Measurements from ENCODE around the gene SRCAP.

The SRCAP gene

GRCh38 chr16:30779596-30779995, 80.6 kb downstream of the SRCAP start:
- TF ChIP-seq CTCF (conservative IDR thresholded peaks at IDR 0.05; ENCODE audit: low read length) (no peak), EZH2phosphoT487 (IDR thresholded peaks at IDR 0.05; ENCODE audit: borderline replicate concordance) (no peak)

GRCh38 chr16:30780021-30780420, 81.0 kb downstream of the SRCAP start:
- Histone ChIP-seq H3K4me3 (ENCODE audit: low read length, poor library complexity, severe bottlenecking) (no peak overlapping the region), H3F3A (ENCODE audit: low read depth) (no peaks in the 10 kb centered on the region), H3K27me3 (ENCODE audit: insufficient read depth, low read length, poor library complexity, severe bottlenecking) (no peaks in the 10 kb centered on the region), H3K36me3 (ENCODE audit: insufficient read depth, low read length) (peaks cover 16% of the 10 kb centered on the region; the same call in 1 of the 2 replicates), H4K20me1 (ENCODE audit: insufficient read depth, low read length, poor library complexity, severe bottlenecking) (no peaks in the 10 kb centered on the region), H3K9me2 (replicated peaks; ENCODE audit: low read depth, low read length) (no peaks in the 10 kb centered on the region), H3K4me2 (ENCODE audit: low read depth, low read length, poor library complexity, severe bottlenecking) (no peak overlapping the region), H3K79me2 (ENCODE audit: insufficient read depth, low read length) (peaks cover 3% of the 10 kb centered on the region; the same call in 1 of the 2 replicates), H3K9me3 (ENCODE audit: insufficient read depth, low read depth, low read length) (no peaks in the 10 kb centered on the region), H2AFZ (ENCODE audit: low read length) (no peak overlapping the region), H3K4me1 (ENCODE audit: insufficient read depth, low read length, poor library complexity, severe bottlenecking) (no peaks in the 10 kb centered on the region), H3K9ac (ENCODE audit: low read depth, low read length, poor library complexity, severe bottlenecking) (no peak overlapping the region)
- no peak for TF ChIP-seq EZH2phosphoT487 (IDR thresholded peaks at IDR 0.05; ENCODE audit: borderline replicate concordance)
- no peak for TF ChIP-seq CTCF (conservative IDR thresholded peaks at IDR 0.05; ENCODE audit: low read length)

More at GRCh38 chr16:30779596-30779995, 80.6 kb downstream of the SRCAP start:
- H3K36me3 ChIP-seq (ENCODE audit: insufficient read depth, low read length): peaks cover 16% of the 10 kb centered on the region; the same call in 1 of the 2 replicates
- no peak overlapping the region for H3K9ac ChIP-seq (ENCODE audit: low read depth, low read length, poor library complexity, severe bottlenecking)
- H3K27me3 ChIP-seq (ENCODE audit: insufficient read depth, low read length, poor library complexity, severe bottlenecking): no peaks in the 10 kb centered on the region
- H3K4me2 ChIP-seq (ENCODE audit: low read depth, low read length, poor library complexity, severe bottlenecking): no peak overlapping the region
- H3K4me3 ChIP-seq (ENCODE audit: low read length, poor library complexity, severe bottlenecking): no peak overlapping the region
- H4K20me1 ChIP-seq (ENCODE audit: insufficient read depth, low read length, poor library complexity, severe bottlenecking): no peaks in the 10 kb centered on the region
- H3K4me1 ChIP-seq (ENCODE audit: insufficient read depth, low read length, poor library complexity, severe bottlenecking): no peaks in the 10 kb centered on the region
- H3K9me3 ChIP-seq (ENCODE audit: insufficient read depth, low read depth, low read length): no peaks in the 10 kb centered on the region
- H2AFZ ChIP-seq (ENCODE audit: low read length): no peak overlapping the region
- no peaks in the 10 kb centered on the region for H3K9me2 ChIP-seq (replicated peaks; ENCODE audit: low read depth, low read length)
- H3K79me2 ChIP-seq (ENCODE audit: insufficient read depth, low read length): no peaks in the 10 kb centered on the region
- no peaks in the 10 kb centered on the region for H3F3A ChIP-seq (ENCODE audit: low read depth)

DNA sequence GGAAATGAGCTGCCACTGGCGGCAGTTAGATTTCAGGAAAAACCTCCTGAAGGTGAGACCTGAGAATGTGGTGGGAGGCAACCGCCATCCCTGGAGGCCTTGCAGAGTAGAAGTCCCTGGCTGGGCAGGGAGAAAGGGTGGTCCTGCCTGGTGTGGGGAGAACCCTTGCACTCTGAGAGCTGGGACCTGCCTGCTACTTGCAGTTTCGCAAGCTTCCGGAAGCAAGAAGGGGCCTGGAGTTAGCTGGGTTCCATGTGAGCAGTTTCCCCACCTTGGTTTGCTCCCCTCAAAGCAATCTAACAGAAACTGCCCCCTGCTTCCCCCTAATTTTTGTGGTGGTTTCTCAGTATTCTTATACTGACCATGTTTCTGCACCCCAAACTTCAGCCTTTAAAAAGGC, 81.6 kb downstream of the SRCAP start:
- no peaks in the 10 kb centered on the region for H3F3A ChIP-seq (ENCODE audit: low read depth)
- H4K20me1 ChIP-seq (ENCODE audit: insufficient read depth, low read length, poor library complexity, severe bottlenecking): no peaks in the 10 kb centered on the region
- no peak overlapping the region for H3K9ac ChIP-seq (ENCODE audit: low read depth, low read length, poor library complexity, severe bottlenecking)

More for the DNA sequence above, 81.6 kb downstream of the SRCAP start:
- Histone ChIP-seq H3K4me2 (ENCODE audit: low read depth, low read length, poor library complexity, severe bottlenecking) (no peak overlapping the region), H3K79me2 (ENCODE audit: insufficient read depth, low read length) (peaks cover 9% of the 10 kb centered on the region; the same call in 1 of the 2 replicates), H3K4me3 (ENCODE audit: low read length, poor library complexity, severe bottlenecking) (no peak overlapping the region), H3K9me3 (ENCODE audit: insufficient read depth, low read depth, low read length) (no peaks in the 10 kb centered on the region), H3K36me3 (ENCODE audit: insufficient read depth, low read length) (peaks cover 16% of the 10 kb centered on the region; the same call in 1 of the 2 replicates), H3K4me1 (ENCODE audit: insufficient read depth, low read length, poor library complexity, severe bottlenecking) (no peaks in the 10 kb centered on the region), H3K9me2 (replicated peaks; ENCODE audit: low read depth, low read length) (no peaks in the 10 kb centered on the region), H3K27me3 (ENCODE audit: insufficient read depth, low read length, poor library complexity, severe bottlenecking) (no peaks in the 10 kb centered on the region), H2AFZ (ENCODE audit: low read length) (no peak overlapping the region)
- no peak for TF ChIP-seq EZH2phosphoT487 (IDR thresholded peaks at IDR 0.05; ENCODE audit: borderline replicate concordance)
- TF ChIP-seq CTCF (conservative IDR thresholded peaks at IDR 0.05; ENCODE audit: low read length): no peak

Measured in Loucy (cell line).